CD4-positive, alpha-beta T cell (primary cell): ENCODE data around the gene GFER. TPM values are rescaled to one million over a fixed set of nuclear protein-coding genes. Genes with fewer than 3 reads are reported as not detected.
A peak's percentile ranks its signal among the peaks of the same experiment; 100 is the strongest.

ENCODE experiments used
- ATAC-seq: fragments of 200-7000 bp; cut with Tn5 transposase; one replicate; pipeline ENCODE4 v1.10.0; 2022; ENCODE audit warnings: mild to moderate bottlenecking; ENCODE audit not compliant: poor library complexity
- CTCF ChIA-PET: fragments of 350-600 bp; sonication (Branson Sonifier 250); formaldehyde crosslinking; loops from one replicate; lab custom pipeline; 2021; ENCODE audit warnings: antibody characterized with exemption, inconsistent platforms; lab: Charles Lee
- POLR2A ChIA-PET: fragments of 350-600 bp; sonication (Branson Sonifier 250); formaldehyde crosslinking; loops from one replicate; lab custom pipeline; 2021; ENCODE audit warnings: antibody characterized with exemption, inconsistent platforms; lab: Charles Lee
- DNase-seq, 14 experiments: peaks; one replicate each; pipeline ENCODE4 v3.0.0-alpha.2; 2013 to 2020; ENCODE audit warnings: mixed read lengths in 2 of 14
- H3K27ac ChIP-seq, 2 donors: one replicate each; pipeline versions ENCODE4 v1.5.1 to v1.7.0; 2013; ENCODE audit warnings: low read length in 2 of 2, low read depth in 1 of 2, mild to moderate bottlenecking in 1 of 2
- H3K27me3 ChIP-seq, 2 experiments: 1 replicate in 1 of 2; 2 replicates in 1 of 2; pipeline versions ENCODE4 v1.6.1 to v1.7.0; 2013; ENCODE audit warnings: low read length in 2 of 2, control low read depth in 1 of 2, mild to moderate bottlenecking in 1 of 2, moderate library complexity in 1 of 2; ENCODE audit not compliant: insufficient read depth in 2 of 2, control insufficient read depth in 1 of 2
- H3K36me3 ChIP-seq: one replicate; pipeline ENCODE4 v1.6.1; 2013; ENCODE audit warnings: low read length, control low read depth; ENCODE audit not compliant: insufficient read depth
- H3K4me1 ChIP-seq: one replicate; pipeline ENCODE4 v1.6.1; 2013; ENCODE audit warnings: low read length, control low read depth; ENCODE audit not compliant: insufficient read depth
- H3K4me3 ChIP-seq: one replicate; pipeline ENCODE4 v1.5.1; 2013; ENCODE audit warnings: mild to moderate bottlenecking, low read length, moderate library complexity
- H3K9me3 ChIP-seq, 2 experiments: 1 replicate in 1 of 2; 2 replicates in 1 of 2; pipeline versions ENCODE4 v1.6.1 to v1.7.0; 2013; ENCODE audit warnings: low read length in 2 of 2, mild to moderate bottlenecking in 2 of 2, control low read depth in 1 of 2, moderate library complexity in 1 of 2; ENCODE audit not compliant: control insufficient read depth in 1 of 2, insufficient read depth in 1 of 2
- H3K27ac Mint-ChIP-seq: one replicate; pipeline ENCODE4 v1.8.0; 2020; ENCODE audit warnings: mixed read lengths
- H3K27me3 Mint-ChIP-seq: one replicate; pipeline ENCODE4 v1.8.0; 2021; ENCODE audit warnings: mixed read lengths
- H3K36me3 Mint-ChIP-seq: one replicate; pipeline ENCODE4 v1.8.0; 2021; ENCODE audit warnings: low read depth, mixed read lengths
- H3K4me1 Mint-ChIP-seq: one replicate; pipeline ENCODE4 v1.8.0; 2021; ENCODE audit warnings: low read depth, mixed read lengths
- H3K4me3 Mint-ChIP-seq: one replicate; pipeline ENCODE4 v1.8.0; 2020; ENCODE audit warnings: mild to moderate bottlenecking, mixed read lengths
- H3K9me3 Mint-ChIP-seq: one replicate; pipeline ENCODE4 v1.8.0; 2020; ENCODE audit warnings: mixed read lengths
- intact Hi-C, 2 experiments: fragments of 100-400 bp; cut with DNase I in 1 of 2; cut with micrococcal nuclease in 1 of 2; formaldehyde crosslinking; loops; one replicate each; pipeline versions ENCODE4 v1.15.1 to v1.9.0; 2023 to 2025; cut with DNase I, micrococcal nuclease
- total RNA-seq, 174 experiments: library from RNA in 2 of 174; stranded (reverse) in 2 of 174; gene quantifications; one replicate each; pipeline ENCODE4 v1.2.3 and lab custom pipeline; 2021 to 2026
- TF ChIP-seq, protein P1 (sequence below): fragments of 200-600 bp; IDR thresholded peaks from one replicate; pipeline ENCODE4 v1.8.0; 2022; ENCODE audit warnings: antibody characterized with exemption, mild to moderate bottlenecking

Gene GFER
- total RNA-seq, 2 experiments from 2014 or later = 14.5 TPM

DNA sequence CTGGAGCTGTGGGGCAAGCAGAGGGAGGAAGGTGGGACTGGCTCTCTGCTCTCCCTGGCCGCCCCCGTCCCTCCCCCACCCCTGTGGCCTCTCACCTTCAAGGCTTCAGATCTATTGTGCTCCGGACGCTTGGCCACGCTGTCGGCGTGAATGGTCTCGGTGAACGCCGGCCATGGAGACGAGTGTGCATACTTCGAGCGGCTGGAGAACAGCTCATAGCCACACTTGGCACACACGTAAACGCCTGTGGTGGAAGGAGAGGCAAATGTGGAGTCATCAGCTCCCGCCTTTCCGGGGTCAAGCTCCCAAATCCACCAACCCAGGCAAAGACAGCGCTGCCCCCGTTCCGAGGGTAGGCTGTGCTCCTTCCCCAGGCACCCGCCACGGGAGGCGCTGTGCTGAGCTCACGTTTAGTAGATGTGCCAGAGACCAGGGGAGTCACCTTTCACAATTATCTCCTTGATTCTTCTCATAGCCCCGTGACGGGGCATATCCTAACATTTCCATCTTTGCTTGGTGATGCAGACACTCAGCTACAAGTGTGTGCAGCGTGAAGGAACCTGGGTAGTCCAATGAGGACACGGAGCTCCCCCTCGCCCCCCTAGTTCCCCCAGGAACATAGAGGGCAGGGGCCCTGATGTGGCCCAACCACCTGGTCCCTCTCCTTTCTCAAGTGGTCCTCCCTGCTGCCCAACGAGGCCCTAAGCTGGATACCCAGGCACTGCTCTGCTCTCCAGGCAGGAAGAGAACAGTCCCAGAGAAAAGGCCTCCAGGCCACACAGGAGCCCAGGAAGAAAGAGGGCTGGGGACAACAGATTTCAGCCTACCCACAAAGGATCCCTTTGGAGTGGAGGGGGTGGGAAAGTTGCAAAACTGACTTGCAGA lies 42.6 kb upstream of the GFER start:
- Histone ChIP-seq H3K4me3 (no peak overlapping the region), H3K27me3 (no peaks in the 10 kb centered on the region), H3K27ac (no peak overlapping the region), H3K36me3 (peaks cover 20% of the 10 kb centered on the region), H3K4me1 (peaks cover 28% of the 10 kb centered on the region), H3K9me3 (no peaks in the 10 kb centered on the region)
- peaks cover 13% of the 10 kb centered on the region for H3K36me3 Mint-ChIP-seq
- TF ChIP-seq, protein P1, sequence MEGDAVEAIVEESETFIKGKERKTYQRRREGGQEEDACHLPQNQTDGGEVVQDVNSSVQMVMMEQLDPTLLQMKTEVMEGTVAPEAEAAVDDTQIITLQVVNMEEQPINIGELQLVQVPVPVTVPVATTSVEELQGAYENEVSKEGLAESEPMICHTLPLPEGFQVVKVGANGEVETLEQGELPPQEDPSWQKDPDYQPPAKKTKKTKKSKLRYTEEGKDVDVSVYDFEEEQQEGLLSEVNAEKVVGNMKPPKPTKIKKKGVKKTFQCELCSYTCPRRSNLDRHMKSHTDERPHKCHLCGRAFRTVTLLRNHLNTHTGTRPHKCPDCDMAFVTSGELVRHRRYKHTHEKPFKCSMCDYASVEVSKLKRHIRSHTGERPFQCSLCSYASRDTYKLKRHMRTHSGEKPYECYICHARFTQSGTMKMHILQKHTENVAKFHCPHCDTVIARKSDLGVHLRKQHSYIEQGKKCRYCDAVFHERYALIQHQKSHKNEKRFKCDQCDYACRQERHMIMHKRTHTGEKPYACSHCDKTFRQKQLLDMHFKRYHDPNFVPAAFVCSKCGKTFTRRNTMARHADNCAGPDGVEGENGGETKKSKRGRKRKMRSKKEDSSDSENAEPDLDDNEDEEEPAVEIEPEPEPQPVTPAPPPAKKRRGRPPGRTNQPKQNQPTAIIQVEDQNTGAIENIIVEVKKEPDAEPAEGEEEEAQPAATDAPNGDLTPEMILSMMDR = no peak
- H3K27ac Mint-ChIP-seq = no peak overlapping the region
- ATAC-seq (no peak), DNase-seq (no peak)
- peak overlapping the region; percentile 93 for H3K4me3 Mint-ChIP-seq
- H3K9me3 Mint-ChIP-seq = no peaks in the 10 kb centered on the region
- intact Hi-C loops = loop anchor here (5.0 kb wide), 3 partner anchors 51 to 174 kb away; partner anchors contain the start of genes NUBP2 (in 1 of the 2) and SPSB3 (in 1 of the 2)
- CTCF ChIA-PET = no interaction called here
- H3K27me3 Mint-ChIP-seq = no peaks in the 10 kb centered on the region
- POLR2A ChIA-PET = interaction anchor here (1.3 to 2.0 kb wide), 2 partner anchors 20 to 51 kb away, joined by 3 to 4 read pairs; no protein-coding TSS in a partner anchor
- peaks cover 18% of the 10 kb centered on the region for H3K4me1 Mint-ChIP-seq

DNA sequence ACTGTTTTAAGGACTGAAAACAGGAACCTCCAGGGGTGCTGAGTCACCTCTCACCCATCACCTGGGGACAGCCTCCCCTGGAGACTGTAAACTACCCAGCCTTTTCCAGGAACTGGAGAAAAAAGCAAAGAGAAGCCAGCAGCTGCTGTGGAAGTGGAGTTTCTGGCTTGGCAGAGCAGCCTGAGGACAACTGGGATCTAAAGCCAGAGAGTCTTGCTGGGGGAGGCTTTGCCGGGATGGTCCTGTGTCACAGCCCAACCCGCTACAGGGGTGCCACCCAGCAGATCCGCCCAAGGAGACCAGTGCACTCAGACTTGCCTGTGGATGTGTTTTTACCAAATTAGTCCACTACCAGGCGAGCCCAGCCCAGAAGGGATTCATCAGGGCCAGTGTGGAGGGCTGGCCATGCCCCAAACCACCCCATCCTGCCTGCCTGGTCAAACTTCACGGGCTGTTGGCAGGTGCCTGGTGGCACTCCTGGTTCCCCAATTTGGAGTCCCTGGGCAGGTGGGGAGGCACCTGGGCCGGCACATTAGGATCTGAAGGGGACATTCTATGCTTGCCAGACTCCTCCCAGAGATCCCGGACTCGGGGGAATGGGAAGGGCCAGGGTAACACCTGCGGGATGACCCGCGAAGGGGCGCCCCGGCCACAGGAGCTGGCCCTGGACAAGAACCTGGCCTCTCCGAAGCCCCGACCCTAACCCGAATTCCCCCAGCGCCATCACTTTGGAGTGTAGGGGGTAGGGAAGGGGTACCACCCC lies 41.8 kb upstream of the GFER start:
- Mint-ChIP-seq H3K27me3 (no peaks in the 10 kb centered on the region), H3K4me1 (peaks cover 18% of the 10 kb centered on the region), H3K27ac (no peak overlapping the region), H3K36me3 (peaks cover 13% of the 10 kb centered on the region), H3K4me3 (peak overlapping the region; percentile 93), H3K9me3 (no peaks in the 10 kb centered on the region)
- TF ChIP-seq, protein P1 = no peak
- ChIA-PET POLR2A (interaction anchor here (0.7 to 1.6 kb wide), 3 partner anchors 23 to 115 kb away, joined by 3 to 23 read pairs (median 3); partner anchors contain the start of genes FAHD1, HAGH and RPS2), CTCF (no interaction called here)
- Histone ChIP-seq H3K36me3 (peaks cover 20% of the 10 kb centered on the region), H3K27ac (no peak overlapping the region), H3K27me3 (no peaks in the 10 kb centered on the region), H3K4me3 (peak overlapping the region; percentile 92), H3K4me1 (peaks cover 28% of the 10 kb centered on the region), H3K9me3 (no peaks in the 10 kb centered on the region)
- no peak for ATAC-seq
- DNase-seq = peak in 1 of 14 experiments; percentile 44
- intact Hi-C loops = loop anchor here (5.0 kb wide), 3 partner anchors 50 to 175 kb away; partner anchors contain the start of genes NUBP2 (in 1 of the 2) and SPSB3 (in 1 of the 2)
